K562 treated with DMSO at 1 percent for 48 hours (cell line): ENCODE measurements around the gene OR4C15. TPM values are rescaled to one million over a fixed set of nuclear protein-coding genes. Genes with fewer than 3 reads are reported as not detected.

Experiments used
- total RNA-seq: library from RNA; unstranded; fragments of 300-600 nt; gene quantifications from 2 replicates; pipeline ENCODE4 v1.2.3, GENCODE V29; 2022; ENCODE audit warnings: low replicate concordance; ENCODE audit errors: extremely low read depth

OR4C15 gene
- not detected in 2 replicates for total RNA-seq

DNA sequence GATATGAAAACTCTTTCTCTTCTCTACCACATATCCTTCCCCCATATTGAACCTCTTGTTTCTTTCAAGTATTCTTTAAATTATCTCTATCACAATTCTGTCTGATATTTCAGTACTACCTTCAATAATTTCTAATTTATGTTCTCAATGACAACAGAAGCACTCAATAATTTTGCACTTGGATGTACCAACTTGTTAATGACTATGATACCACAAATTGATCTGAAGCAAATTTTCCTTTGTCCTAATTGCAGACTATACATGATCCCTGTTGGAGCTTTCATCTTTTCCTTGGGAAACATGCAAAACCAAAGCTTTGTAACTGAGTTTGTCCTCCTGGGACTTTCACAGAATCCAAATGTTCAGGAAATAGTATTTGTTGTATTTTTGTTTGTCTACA, at the start of gene OR4C15:
Gene OR4C15, plus strand, starts transcription at position 301 of the 400 bp plus-strand sequence. Its CDS starts 0 bp downstream, at position 301.

DNA sequence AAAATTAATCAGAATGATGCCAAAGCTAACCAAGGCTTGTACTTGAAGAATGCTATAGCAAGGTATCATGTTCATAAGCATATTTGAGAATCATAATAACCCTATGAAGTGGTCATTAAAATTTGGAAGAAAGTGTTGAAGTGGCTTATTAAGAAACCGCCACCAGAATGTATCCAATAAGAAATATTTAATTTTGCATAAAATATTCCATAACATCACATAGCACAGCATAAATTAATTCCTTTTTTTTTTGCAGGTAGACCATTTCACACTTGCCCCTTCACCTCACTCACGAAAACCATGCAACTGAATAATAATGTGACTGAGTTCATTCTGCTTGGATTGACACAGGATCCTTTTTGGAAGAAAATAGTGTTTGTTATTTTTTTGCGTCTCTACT, 17.6 kb downstream of the OR4C15 start, which contains the start of gene OR4C16:
Gene OR4C16, plus strand, starts transcription at position 301 of the 400 bp plus-strand sequence. Its CDS starts 0 bp downstream, at position 301.

Other genes starting within 250 kb of the OR4C15 start
- not detected in 2 replicates for gene OR4A16, start 211.3 kb upstream of the OR4C15 start, total RNA-seq
- not detected in 2 replicates for gene OR4A15, start 186.5 kb upstream of the OR4C15 start, total RNA-seq
- not detected in 2 replicates for gene OR4C16, start 17.7 kb downstream of the OR4C15 start, total RNA-seq
- not detected in 2 replicates for gene OR4C11, start 53.2 kb downstream of the OR4C15 start, total RNA-seq
- gene OR4P4, start 80.6 kb downstream of the OR4C15 start, total RNA-seq: not detected in 2 replicates
- gene OR4S2, start 93.9 kb downstream of the OR4C15 start, total RNA-seq: not detected in 2 replicates
- gene OR4C6, start 107.7 kb downstream of the OR4C15 start, total RNA-seq: not detected in 2 replicates
- gene OR5D13, start 219.0 kb downstream of the OR4C15 start, total RNA-seq: not detected in 2 replicates
- not detected in 2 replicates for gene OR5D14, start 241.1 kb downstream of the OR4C15 start, total RNA-seq